HepG2 (cell line): Measurements from ENCODE around the gene ABHD4. TPM values are rescaled to one million over a fixed set of nuclear protein-coding genes. Genes with fewer than 3 reads are reported as not detected.

Source experiments
- ARID5B ChIP-seq: IDR thresholded peaks from 2 replicates; pipeline ENCODE4 v1.4.0; 2020; ENCODE audit warnings: mild to moderate bottlenecking, missing genetic modification reagents
- ATF7 ChIP-seq, 2 experiments: fragments of 450-650 bp in 1 of 2; sonication (generic) in 1 of 2; formaldehyde crosslinking in 1 of 2; IDR thresholded peaks; 2 replicates each; pipeline versions ENCODE4 v1.4.0 to v1.6.1; 2016 to 2020; ENCODE audit warnings: antibody characterized with exemption in 1 of 2, mild to moderate bottlenecking in 1 of 2, missing genetic modification reagents in 1 of 2
- CREB1 ChIP-seq, 2 experiments: fragments of 450-650 bp in 1 of 2; IDR thresholded peaks; 2 replicates each; pipeline ENCODE4 v1.6.1; 2016 to 2017; ENCODE audit warnings: control low read depth in 1 of 2, mild to moderate bottlenecking in 1 of 2, missing compliant biosample characterization in 1 of 2, missing genetic modification characterization in 1 of 2
- MBNL3 ChIP-seq: fragments of 250-450 bp; sonication (Bioruptor Pico); conservative IDR thresholded peaks from 2 replicates; pipeline ENCODE4 v1.8.0; 2022; ENCODE audit warnings: mild to moderate bottlenecking, inconsistent platforms
- PATZ1 ChIP-seq: sonication (generic); formaldehyde crosslinking; IDR thresholded peaks from 2 replicates; pipeline ENCODE4 v1.4.0; 2020; ENCODE audit warnings: missing genetic modification reagents
- SRSF9 ChIP-seq: fragments of 200-400 bp; formaldehyde crosslinking; IDR thresholded peaks from 2 replicates; pipeline ENCODE4 v1.6.1; 2018; ENCODE audit warnings: borderline replicate concordance, mild to moderate bottlenecking, low read depth, low read length; ENCODE audit not compliant: insufficient read depth, poor library complexity, severe bottlenecking
- YEATS4 ChIP-seq: sonication (generic); formaldehyde crosslinking; IDR thresholded peaks from 2 replicates; pipeline ENCODE4 v1.4.0; 2020; ENCODE audit warnings: missing genetic modification reagents, borderline replicate concordance
- ZNF24 ChIP-seq: fragments of 450-650 bp; IDR thresholded peaks from 2 replicates; pipeline ENCODE4 v1.6.1; 2017; ENCODE audit warnings: antibody characterized with exemption, mild to moderate bottlenecking
- ZNF331 ChIP-seq: sonication (generic); formaldehyde crosslinking; IDR thresholded peaks from 2 replicates; pipeline ENCODE4 v1.4.0; 2020; ENCODE audit warnings: missing genetic modification reagents
- ZNF33B ChIP-seq: sonication (generic); formaldehyde crosslinking; IDR thresholded peaks from 2 replicates; pipeline ENCODE4 v1.5.1; 2020; ENCODE audit warnings: mild to moderate bottlenecking, missing genetic modification reagents
- ZNF614 ChIP-seq: IDR thresholded peaks from 2 replicates; pipeline ENCODE4 v1.6.1; 2018; ENCODE audit warnings: missing biosample characterization, missing genetic modification reagents, inconsistent platforms, borderline replicate concordance
- ZNF772 ChIP-seq: sonication (generic); formaldehyde crosslinking; IDR thresholded peaks from 2 replicates; pipeline ENCODE4 v1.5.0; 2020; ENCODE audit warnings: mild to moderate bottlenecking, missing genetic modification reagents
- ZNF816 ChIP-seq: sonication (generic); formaldehyde crosslinking; IDR thresholded peaks from 2 replicates; pipeline ENCODE4 v1.8.0; 2022; ENCODE audit warnings: missing genetic modification reagents, mild to moderate bottlenecking, borderline replicate concordance
- ZSCAN9 ChIP-seq: IDR thresholded peaks from 2 replicates; pipeline ENCODE4 v1.6.1; 2016; ENCODE audit warnings: borderline replicate concordance
- polyA plus RNA-seq, 8 experiments: library from polyadenylated mRNA; depleted of rRNA in 3 of 8; stranded (reverse) in 7 of 8; unstranded in 1 of 8; fragments of >200 nt; fragmentation: Illumina TruSeq in 4 of 8; extraction: Trizol in 4 of 8; gene quantifications; 2 replicates each; pipeline versions ENCODE4 v1.2.1 to v1.2.3, GENCODE V29; 2011 to 2016; ENCODE audit warnings: low read depth in 4 of 8, missing spikeins in 1 of 8, mixed read lengths in 1 of 8; ENCODE audit not compliant: insufficient read depth in 1 of 8
- total RNA-seq, 5 experiments: library from RNA; depleted of rRNA; stranded (reverse); fragments of >200 nt; fragmentation: Illumina TruSeq; extraction: Trizol; gene quantifications; 2 replicates each; pipeline ENCODE4 v1.2.3, GENCODE V29; 2016; ENCODE audit warnings: low read depth in 1 of 5
- TF ChIP-seq, protein P1 (sequence below): IDR thresholded peaks from 2 replicates; pipeline ENCODE4 v1.6.1; 2016; ENCODE audit warnings: missing compliant biosample characterization, missing genetic modification reagents, borderline replicate concordance
- TF ChIP-seq, protein P2 (sequence below): sonication (generic); formaldehyde crosslinking; IDR thresholded peaks from 2 replicates; pipeline ENCODE4 v1.4.0; 2020; ENCODE audit warnings: missing genetic modification reagents, mild to moderate bottlenecking, borderline replicate concordance

Gene ABHD4
- total and polyA plus RNA-seq, 2 of the 13 experiments (the other 11 are each of a cell fraction or from before 2014, with no cell fraction given) = 16.1 to 47.5 TPM

DNA sequence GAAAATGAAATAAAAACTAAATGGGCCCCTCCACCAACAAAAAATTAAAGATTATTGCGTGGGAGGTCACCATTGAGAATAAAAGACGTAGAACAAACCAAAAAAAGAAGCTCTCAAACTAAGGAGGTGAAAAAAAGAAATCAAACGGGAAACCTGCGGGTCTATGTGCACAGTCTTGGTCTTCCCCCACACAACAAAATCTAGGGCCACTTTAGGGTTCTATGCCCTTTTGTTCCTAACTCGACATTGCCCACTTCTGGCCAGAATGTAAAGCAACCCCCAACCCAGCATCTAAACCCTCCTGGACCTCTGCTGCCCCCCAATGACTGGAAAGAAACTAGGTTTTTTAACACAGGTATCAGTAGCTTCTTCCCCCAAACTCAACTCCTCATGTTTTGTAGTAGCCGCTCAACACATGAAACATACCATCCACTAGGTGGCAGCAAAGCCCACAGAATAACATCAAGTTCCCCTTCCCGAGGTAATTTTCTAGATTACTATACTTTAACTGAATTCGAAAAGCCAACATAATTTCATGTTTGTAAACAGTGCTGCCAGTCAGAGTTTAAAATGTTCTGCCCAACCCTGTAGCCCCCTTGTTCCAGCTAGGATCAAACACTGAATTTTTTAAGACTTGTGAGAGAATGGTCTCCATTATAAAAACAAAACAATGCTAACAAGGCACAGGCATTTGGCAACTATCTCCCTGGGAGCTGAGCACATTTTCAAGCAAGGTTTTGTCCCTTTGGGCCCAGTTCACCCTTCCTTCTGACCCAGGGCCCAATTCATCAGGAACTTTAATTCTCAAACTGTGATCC, 27.8 kb upstream of the ABHD4 start (continued):
- TF ChIP-seq, protein P1, sequence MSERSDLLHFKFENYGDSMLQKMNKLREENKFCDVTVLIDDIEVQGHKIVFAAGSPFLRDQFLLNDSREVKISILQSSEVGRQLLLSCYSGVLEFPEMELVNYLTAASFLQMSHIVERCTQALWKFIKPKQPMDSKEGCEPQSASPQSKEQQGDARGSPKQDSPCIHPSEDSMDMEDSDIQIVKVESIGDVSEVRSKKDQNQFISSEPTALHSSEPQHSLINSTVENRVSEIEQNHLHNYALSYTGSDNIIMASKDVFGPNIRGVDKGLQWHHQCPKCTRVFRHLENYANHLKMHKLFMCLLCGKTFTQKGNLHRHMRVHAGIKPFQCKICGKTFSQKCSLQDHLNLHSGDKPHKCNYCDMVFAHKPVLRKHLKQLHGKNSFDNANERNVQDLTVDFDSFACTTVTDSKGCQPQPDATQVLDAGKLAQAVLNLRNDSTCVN (CRISPR knock-in tag) = peak; percentile 89; the same call in 1 of the 2 replicates
- no peak for TF ChIP-seq ZSCAN9 (CRISPR knock-in tag)
- peak; percentile 54; the same call in 1 of the 2 replicates for TF ChIP-seq ZNF816 (CRISPR knock-in tag)
- peak; percentile 63; the same call in 1 of the 2 replicates for TF ChIP-seq ZNF614 (CRISPR knock-in tag)
- peak; percentile 42; the same call in 1 of the 2 replicates for TF ChIP-seq ZNF331 (CRISPR knock-in tag)
- TF ChIP-seq CREB1 (IDR thresholded peaks at IDR 0.05) = no peak
- TF ChIP-seq CREB1 (CRISPR knock-in tag; IDR thresholded peaks at IDR 0.05) = peak; percentile 41; the same call in 1 of the 2 replicates
- no peak for TF ChIP-seq ATF7 (IDR thresholded peaks at IDR 0.05)
- no peak for TF ChIP-seq ATF7 (CRISPR knock-in tag; IDR thresholded peaks at IDR 0.05)
- TF ChIP-seq YEATS4 (CRISPR knock-in tag) = peak; percentile 52; the same call in 1 of the 2 replicates
- 0 out of 2 replicates have a peak, but pooled peaks have one; percentile 23 for TF ChIP-seq ZNF772 (CRISPR knock-in tag)
- TF ChIP-seq MBNL3 = no peak
- TF ChIP-seq PATZ1 (CRISPR knock-in tag) = 0 out of 2 replicates have a peak, but pooled peaks have one; percentile 24
- 0 out of 2 replicates have a peak, but pooled peaks have one; percentile 31 for TF ChIP-seq ZNF24
- 0 out of 2 replicates have a peak, but pooled peaks have one; percentile 45 for TF ChIP-seq ZNF33B (CRISPR knock-in tag)
- TF ChIP-seq, protein P2, sequence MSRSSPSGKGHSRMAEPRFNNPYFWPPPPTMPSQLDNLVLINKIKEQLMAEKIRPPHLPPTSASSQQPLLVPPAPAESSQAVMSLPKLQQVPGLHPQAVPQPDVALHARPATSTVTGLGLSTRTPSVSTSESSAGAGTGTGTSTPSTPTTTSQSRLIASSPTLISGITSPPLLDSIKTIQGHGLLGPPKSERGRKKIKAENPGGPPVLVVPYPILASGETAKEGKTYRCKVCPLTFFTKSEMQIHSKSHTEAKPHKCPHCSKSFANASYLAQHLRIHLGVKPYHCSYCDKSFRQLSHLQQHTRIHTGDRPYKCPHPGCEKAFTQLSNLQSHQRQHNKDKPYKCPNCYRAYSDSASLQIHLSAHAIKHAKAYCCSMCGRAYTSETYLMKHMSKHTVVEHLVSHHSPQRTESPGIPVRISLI (CRISPR knock-in tag) = peak; percentile 39; the same call in 1 of the 2 replicates
- TF ChIP-seq SRSF9 = no peak
- peak; percentile 53 for TF ChIP-seq ARID5B
